IMR-90 (cell line): ENCODE data around the gene PCK2. TPM values are rescaled to one million over a fixed set of nuclear protein-coding genes. Genes with fewer than 3 reads are reported as not detected.

Source experiments
- ATAC-seq: fragments of 200-7000 bp; cut with Tn5 transposase; 2 replicates; pipeline ENCODE4 v1.9.1; 2020; ENCODE audit warnings: low read depth, mild to moderate bottlenecking, moderate library complexity
- BruUV-seq: library from RNA; stranded (reverse); fragments of 400-500 nt; replicated peaks from 2 replicates; lab custom pipeline; 2021; lab: Mats Ljungman, UMichigan
- CTCF ChIA-PET: fragments of 300-600 bp; formaldehyde crosslinking; extraction: SDS; loops from one replicate; lab custom pipeline; 2021; ENCODE audit warnings: antibody characterized with exemption; lab: Yijun Ruan, JAX
- POLR2A ChIA-PET: fragments of 300-600 bp; sonication (Branson Sonifier 250); formaldehyde crosslinking; loops from one replicate; lab custom pipeline; 2022; ENCODE audit warnings: antibody characterized with exemption; ENCODE audit not compliant: unreplicated experiment; lab: Charles Lee
- DNase-seq: peaks from one replicate; pipeline ENCODE4 v3.0.0; 2013
- H2AFZ ChIP-seq: replicated peaks from 2 replicates; pipeline ENCODE3; 2013; ENCODE audit warnings: low read length, mild to moderate bottlenecking; ENCODE audit not compliant: poor library complexity
- H2AK5ac ChIP-seq: 2 replicates; pipeline ENCODE4 v1.6.1; 2013; ENCODE audit warnings: low read depth, low read length, inconsistent platforms
- H2AK9ac ChIP-seq: replicated peaks from 2 replicates; pipeline ENCODE3; 2013; ENCODE audit warnings: mild to moderate bottlenecking, low read depth, low read length, moderate library complexity; ENCODE audit not compliant: poor library complexity
- H2BK120ac ChIP-seq: 2 replicates; pipeline ENCODE4 v1.6.1; 2013; ENCODE audit warnings: low read depth, low read length, inconsistent platforms
- H2BK15ac ChIP-seq: 3 replicates; pipeline ENCODE4 v1.6.1; 2013; ENCODE audit warnings: low read depth, low read length, inconsistent platforms
- H2BK20ac ChIP-seq: 2 replicates; pipeline ENCODE4 v1.6.1; 2013; ENCODE audit warnings: low read depth, mild to moderate bottlenecking, inconsistent platforms, low read length, moderate library complexity
- H2BK5ac ChIP-seq: 2 replicates; pipeline ENCODE4 v1.6.1; 2013; ENCODE audit warnings: mild to moderate bottlenecking, low read depth, low read length, inconsistent platforms; ENCODE audit not compliant: poor library complexity, severe bottlenecking
- H3K14ac ChIP-seq: replicated peaks from 2 replicates; pipeline ENCODE4 v1.6.1; 2013; ENCODE audit warnings: low read depth, low read length, inconsistent platforms
- H3K18ac ChIP-seq: 2 replicates; pipeline ENCODE4 v1.6.1; 2013; ENCODE audit warnings: low read depth, low read length, control low read depth
- H3K23ac ChIP-seq: 2 replicates; pipeline ENCODE4 v1.6.1; 2013; ENCODE audit warnings: low read depth, low read length, inconsistent platforms
- H3K27ac ChIP-seq: 2 replicates; pipeline ENCODE4 v1.5.1; 2013; ENCODE audit warnings: mild to moderate bottlenecking, control low read depth, low read length; ENCODE audit not compliant: insufficient read depth
- H3K27me3 ChIP-seq: 2 replicates; pipeline ENCODE4 v1.6.1; 2013; ENCODE audit warnings: low read length; ENCODE audit not compliant: control insufficient read depth, insufficient read depth
- H3K36me3 ChIP-seq: 2 replicates; pipeline ENCODE4 v1.6.1; 2013; ENCODE audit warnings: low read length, mixed read lengths; ENCODE audit not compliant: control insufficient read depth, insufficient read depth
- H3K4ac ChIP-seq: 2 replicates; pipeline ENCODE4 v1.6.1; 2013; ENCODE audit warnings: low read depth, low read length, inconsistent platforms
- H3K4me1 ChIP-seq: 2 replicates; pipeline ENCODE4 v1.6.1; 2013; ENCODE audit warnings: low read length, mixed read lengths; ENCODE audit not compliant: control insufficient read depth, insufficient read depth
- H3K4me2 ChIP-seq: 2 replicates; pipeline ENCODE4 v1.6.1; 2013; ENCODE audit warnings: low read depth, mild to moderate bottlenecking, control low read depth, low read length, moderate library complexity
- H3K4me3 ChIP-seq: 2 replicates; pipeline ENCODE4 v1.5.1; 2013; ENCODE audit warnings: low read depth, mild to moderate bottlenecking, control low read depth, low read length, moderate library complexity; ENCODE audit not compliant: insufficient read depth
- H3K56ac ChIP-seq: 2 replicates; pipeline ENCODE4 v1.6.1; 2013; ENCODE audit warnings: low read length, inconsistent platforms; ENCODE audit not compliant: insufficient read depth; ENCODE audit errors: extremely low read depth
- H3K79me1 ChIP-seq, 2 experiments: 2 replicates each; pipeline ENCODE4 v1.6.1; 2013; ENCODE audit warnings: low read length in 2 of 2, inconsistent platforms in 1 of 2, low read depth in 1 of 2
- H3K9ac ChIP-seq: 2 replicates; pipeline ENCODE4 v1.6.1; 2013; ENCODE audit warnings: low read depth, low read length, control low read depth
- H3K9me1 ChIP-seq: 2 replicates; pipeline ENCODE4 v1.6.1; 2013; ENCODE audit warnings: low read length, inconsistent platforms; ENCODE audit not compliant: insufficient read depth
- H3K9me3 ChIP-seq: 2 replicates; pipeline ENCODE4 v1.6.1; 2013; ENCODE audit warnings: low read length; ENCODE audit not compliant: control insufficient read depth, insufficient read depth
- H4K20me1 ChIP-seq: 2 replicates; pipeline ENCODE4 v1.6.1; 2013; ENCODE audit warnings: low read length, inconsistent platforms; ENCODE audit not compliant: insufficient read depth
- H4K5ac ChIP-seq: 2 replicates; pipeline ENCODE4 v1.6.1; 2013; ENCODE audit warnings: mild to moderate bottlenecking, low read depth, low read length, control low read depth
- H4K8ac ChIP-seq, 2 experiments: 2 replicates each; pipeline ENCODE4 v1.6.1; 2013; ENCODE audit warnings: low read depth in 2 of 2, low read length in 2 of 2, control low read depth in 1 of 2, inconsistent platforms in 1 of 2
- H4K91ac ChIP-seq: 2 replicates; pipeline ENCODE4 v1.6.1; 2013; ENCODE audit warnings: low read depth, low read length, inconsistent platforms; ENCODE audit not compliant: insufficient read depth
- BHLHE40 ChIP-seq: fragments of 150-350 bp; IDR thresholded peaks from 2 replicates; pipeline ENCODE4 v1.6.1; 2016; ENCODE audit warnings: mild to moderate bottlenecking, low read depth, low read length
- CEBPB ChIP-seq: IDR thresholded peaks from 2 replicates; pipeline ENCODE4 v1.6.1; 2012; ENCODE audit warnings: low read depth, low read length, improper control_type of control experiment
- CTCF ChIP-seq: conservative IDR thresholded peaks from 2 replicates; pipeline ENCODE4 v1.5.1; 2012; ENCODE audit warnings: mild to moderate bottlenecking, low read depth, low read length, improper control_type of control experiment
- ELK1 ChIP-seq: fragments of 150-350 bp; IDR thresholded peaks from 2 replicates; pipeline ENCODE4 v1.6.1; 2016; ENCODE audit warnings: low read depth, mild to moderate bottlenecking, low read length, moderate library complexity, borderline replicate concordance
- MAFK ChIP-seq: IDR thresholded peaks from 2 replicates; pipeline ENCODE4 v1.6.1; 2012; ENCODE audit warnings: low read depth, low read length, improper control_type of control experiment
- MAZ ChIP-seq: IDR thresholded peaks from 2 replicates; pipeline ENCODE4 v1.6.1; 2012; ENCODE audit warnings: low read depth, mild to moderate bottlenecking, low read length, improper control_type of control experiment, moderate library complexity, borderline replicate concordance
- NFE2L2 ChIP-seq: fragments of 150-350 bp; IDR thresholded peaks from 2 replicates; pipeline ENCODE4 v1.6.1; 2016; ENCODE audit warnings: low read depth, mild to moderate bottlenecking, low read length
- RAD21 ChIP-seq: IDR thresholded peaks from 2 replicates; pipeline ENCODE4 v1.6.1; 2012; ENCODE audit warnings: low read length, improper control_type of control experiment
- SMC3 ChIP-seq: fragments of 150-350 bp; IDR thresholded peaks from 2 replicates; pipeline ENCODE4 v1.6.1; 2016; ENCODE audit warnings: low read depth, mild to moderate bottlenecking, antibody characterized with exemption, low read length, moderate library complexity
- WGBS, 2 experiments: methylation state at CpG; one replicate each; pipeline versions ENCODE4 v1.1.5 to v1.1.7; 2013; ENCODE audit warnings: missing lambda C conversion rate in 2 of 2; ENCODE audit not compliant: insufficient read length in 1 of 2; ENCODE audit errors: extremely low coverage in 2 of 2; 5-methylcytosine and 5-hydroxymethylcytosine counted together
- dilution Hi-C: fragments of 300-500 bp; cut with HindIII; formaldehyde crosslinking; loops from one replicate; pipeline ENCODE4 v1.14.3; 2018; ENCODE audit warnings: low sequenced_read_pairs; ENCODE audit not compliant: unreplicated experiment
- in situ Hi-C: fragments of 300-500 bp; cut with MboI; formaldehyde crosslinking; loops from 3 replicates; pipeline ENCODE4 v1.14.3; 2019; ENCODE audit warnings: low sequenced_read_pairs, inconsistent platforms, mixed read lengths
- intact Hi-C: fragments of 100-400 bp; cut with micrococcal nuclease; formaldehyde crosslinking; loops from 2 replicates; pipeline ENCODE4 v1.10.0; 2022
- polyA plus RNA-seq, 3 experiments: library from polyadenylated mRNA; depleted of rRNA; stranded (reverse); fragments of >200 nt; gene quantifications; 2 replicates each; pipeline ENCODE4 v1.2.3, GENCODE V29; 2012; ENCODE audit warnings: low replicate concordance in 1 of 3
- total RNA-seq: library from RNA; depleted of rRNA; stranded (reverse); fragments of >200 nt; gene quantifications from 2 replicates; pipeline ENCODE4 v1.2.3, GENCODE V29; 2012

PCK2 gene
- total and polyA plus RNA-seq, 2 of the 4 experiments (the other 2 are of a cell fraction), result 13.4 to 29.4 TPM

GRCh38 chr14:24114532-24115421 is 20.7 kb downstream of the PCK2 start, which contains the start of the genes DCAF11 and NRL (continued):
- TF ChIP-seq BHLHE40, result peak; percentile 73
- peak; percentile 81 for TF ChIP-seq CEBPB

- peak overlapping the region; percentile 35 to 86; a peak in 3 of 4 replicates for H4K8ac ChIP-seq
- H3K27ac ChIP-seq, result peak overlapping the region; percentile 20; the same call in 1 of the 2 replicates
- no peak overlapping the region for H2AK5ac ChIP-seq
- H2AK9ac ChIP-seq, result peak overlapping the region; percentile 79
- H3K56ac ChIP-seq, result peak overlapping the region; percentile 38; the same call in 1 of the 2 replicates
- intact Hi-C loops, result loop anchor here (2.0 kb wide), 1 partner anchor 25 kb away; the partner anchor contains the start of gene EMC9
- ATAC-seq (no peak), DNase-seq (no peak)
- peak overlapping the region; percentile 81 for H4K5ac ChIP-seq
- H3K4ac ChIP-seq, result peak overlapping the region; percentile 86
- H3K4me3 ChIP-seq, result peak overlapping the region; percentile 74
- H3K18ac ChIP-seq, result peak overlapping the region; percentile 49; the same call in 1 of the 2 replicates
- 0% methylated on average over 2 of the region's 14 CpGs; no CpG with 5 or more reads in 1 of the 2 experiments for WGBS, 2 experiments
- H3K36me3 ChIP-seq, result peaks cover 18% of the 10 kb centered on the region
- peak overlapping the region; percentile 94 for H2AFZ ChIP-seq
- peak overlapping the region; percentile 28 for H2BK5ac ChIP-seq
- peak overlapping the region; percentile 40 for H4K91ac ChIP-seq
- H2BK15ac ChIP-seq, result peak overlapping the region; percentile 12; the same call in 1 of the 3 replicates
- no peak overlapping the region for H2BK20ac ChIP-seq
- no peaks in the 10 kb centered on the region for H3K9me3 ChIP-seq
- no peaks in the 10 kb centered on the region for H3K27me3 ChIP-seq
- H3K4me2 ChIP-seq, result peak overlapping the region; percentile 89
- H2BK120ac ChIP-seq, result peak overlapping the region; percentile 36; the same call in 1 of the 2 replicates
- ChIA-PET CTCF (interaction anchor here (0.5 kb wide), 1 partner anchor 181 kb away, joined by 3 read pairs; no protein-coding TSS in a partner anchor), POLR2A (no interaction called here)
- BruUV-seq, result TSS peak; percentile 44
- peak overlapping the region; percentile 33; the same call in 1 of the 2 replicates for H3K23ac ChIP-seq
- H3K9me1 ChIP-seq, result peaks cover 8% of the 10 kb centered on the region; the same call in 1 of the 2 replicates
- dilution Hi-C loops, result no loop called here
- peaks cover 10 to 16% of the 10 kb centered on the region in 2 experiments; a peak in 2 of 4 replicates for H3K79me1 ChIP-seq
- peaks cover 3% of the 10 kb centered on the region; the same call in 1 of the 2 replicates for H3K4me1 ChIP-seq
- peak overlapping the region; percentile 62 for H3K14ac ChIP-seq
- H3K9ac ChIP-seq, result peak overlapping the region; percentile 54
- in situ Hi-C loops, result no loop called here
- no peaks in the 10 kb centered on the region for H4K20me1 ChIP-seq
- TF ChIP-seq NFE2L2 (no peak), ELK1 (no peak), CTCF (no peak), RAD21 (no peak), MAFK (no peak), MAZ (no peak), SMC3 (no peak)
These were observed 21.5 kb downstream of the PCK2 start for GRCh38 chr14:24115422-24116127.
